ENCODE data around the gene VARS2.

GRCh38 chr6:30885999-30886896, 27.8 kb upstream of the VARS2 start:
- no peak for TF ChIP-seq POLR2A (IDR thresholded peaks at IDR 0.05)
- TF ChIP-seq, protein P1, sequence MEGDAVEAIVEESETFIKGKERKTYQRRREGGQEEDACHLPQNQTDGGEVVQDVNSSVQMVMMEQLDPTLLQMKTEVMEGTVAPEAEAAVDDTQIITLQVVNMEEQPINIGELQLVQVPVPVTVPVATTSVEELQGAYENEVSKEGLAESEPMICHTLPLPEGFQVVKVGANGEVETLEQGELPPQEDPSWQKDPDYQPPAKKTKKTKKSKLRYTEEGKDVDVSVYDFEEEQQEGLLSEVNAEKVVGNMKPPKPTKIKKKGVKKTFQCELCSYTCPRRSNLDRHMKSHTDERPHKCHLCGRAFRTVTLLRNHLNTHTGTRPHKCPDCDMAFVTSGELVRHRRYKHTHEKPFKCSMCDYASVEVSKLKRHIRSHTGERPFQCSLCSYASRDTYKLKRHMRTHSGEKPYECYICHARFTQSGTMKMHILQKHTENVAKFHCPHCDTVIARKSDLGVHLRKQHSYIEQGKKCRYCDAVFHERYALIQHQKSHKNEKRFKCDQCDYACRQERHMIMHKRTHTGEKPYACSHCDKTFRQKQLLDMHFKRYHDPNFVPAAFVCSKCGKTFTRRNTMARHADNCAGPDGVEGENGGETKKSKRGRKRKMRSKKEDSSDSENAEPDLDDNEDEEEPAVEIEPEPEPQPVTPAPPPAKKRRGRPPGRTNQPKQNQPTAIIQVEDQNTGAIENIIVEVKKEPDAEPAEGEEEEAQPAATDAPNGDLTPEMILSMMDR (IDR thresholded peaks at IDR 0.05) = no peak
